ENCODE measurements around the gene ECT2L. TPM values are rescaled to one million over a fixed set of nuclear protein-coding genes. Genes with fewer than 3 reads are reported as not detected.

ECT2L gene
- total RNA-seq, 4 donors from 2014 or later: 0.13 to 0.56 (median 0.23) TPM; not detected in 1

DNA sequence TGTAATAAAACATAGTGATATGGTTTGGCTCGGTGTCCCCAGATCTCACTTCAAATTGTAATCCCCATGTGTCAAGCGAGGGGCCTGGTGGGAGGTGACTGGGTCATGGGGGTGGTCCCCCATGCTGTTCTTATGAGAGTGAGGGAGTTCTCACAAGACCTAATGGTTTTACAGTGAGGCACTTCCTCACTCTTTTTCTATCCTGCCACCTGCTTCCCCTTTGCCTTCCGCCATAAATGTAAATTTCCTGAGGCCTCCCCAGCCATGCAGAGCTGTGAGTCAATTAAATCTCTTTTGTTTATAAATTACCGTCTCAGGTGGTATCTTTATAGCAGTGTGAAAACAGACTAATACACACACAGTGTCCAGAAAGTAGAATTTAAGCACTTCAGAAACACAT is 113.6 kb downstream of the ECT2L start:
- Histone ChIP-seq H3K4me1 (no peaks in the 10 kb centered on the region), H3K4me3 (no peak overlapping the region), H3K27me3 (no peaks in the 10 kb centered on the region), H3K27ac (no peak overlapping the region), H3K9me3 (no peaks in the 10 kb centered on the region), H3K36me3 (peaks cover 92% of the 10 kb centered on the region)
- no peak for TF ChIP-seq POLR2A (IDR thresholded peaks at IDR 0.05)
- no peak for TF ChIP-seq EP300 (IDR thresholded peaks at IDR 0.05)
- TF ChIP-seq, protein P1, sequence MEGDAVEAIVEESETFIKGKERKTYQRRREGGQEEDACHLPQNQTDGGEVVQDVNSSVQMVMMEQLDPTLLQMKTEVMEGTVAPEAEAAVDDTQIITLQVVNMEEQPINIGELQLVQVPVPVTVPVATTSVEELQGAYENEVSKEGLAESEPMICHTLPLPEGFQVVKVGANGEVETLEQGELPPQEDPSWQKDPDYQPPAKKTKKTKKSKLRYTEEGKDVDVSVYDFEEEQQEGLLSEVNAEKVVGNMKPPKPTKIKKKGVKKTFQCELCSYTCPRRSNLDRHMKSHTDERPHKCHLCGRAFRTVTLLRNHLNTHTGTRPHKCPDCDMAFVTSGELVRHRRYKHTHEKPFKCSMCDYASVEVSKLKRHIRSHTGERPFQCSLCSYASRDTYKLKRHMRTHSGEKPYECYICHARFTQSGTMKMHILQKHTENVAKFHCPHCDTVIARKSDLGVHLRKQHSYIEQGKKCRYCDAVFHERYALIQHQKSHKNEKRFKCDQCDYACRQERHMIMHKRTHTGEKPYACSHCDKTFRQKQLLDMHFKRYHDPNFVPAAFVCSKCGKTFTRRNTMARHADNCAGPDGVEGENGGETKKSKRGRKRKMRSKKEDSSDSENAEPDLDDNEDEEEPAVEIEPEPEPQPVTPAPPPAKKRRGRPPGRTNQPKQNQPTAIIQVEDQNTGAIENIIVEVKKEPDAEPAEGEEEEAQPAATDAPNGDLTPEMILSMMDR (IDR thresholded peaks at IDR 0.05): no peak
- TF ChIP-seq POLR2AphosphoS5 (IDR thresholded peaks at IDR 0.05): no peak
- 93% methylated on average over 4 of the region's 4 CpGs for WGBS
- DNase-seq (ENCODE audit: low spot score in 2 of 2): no peak

DNA sequence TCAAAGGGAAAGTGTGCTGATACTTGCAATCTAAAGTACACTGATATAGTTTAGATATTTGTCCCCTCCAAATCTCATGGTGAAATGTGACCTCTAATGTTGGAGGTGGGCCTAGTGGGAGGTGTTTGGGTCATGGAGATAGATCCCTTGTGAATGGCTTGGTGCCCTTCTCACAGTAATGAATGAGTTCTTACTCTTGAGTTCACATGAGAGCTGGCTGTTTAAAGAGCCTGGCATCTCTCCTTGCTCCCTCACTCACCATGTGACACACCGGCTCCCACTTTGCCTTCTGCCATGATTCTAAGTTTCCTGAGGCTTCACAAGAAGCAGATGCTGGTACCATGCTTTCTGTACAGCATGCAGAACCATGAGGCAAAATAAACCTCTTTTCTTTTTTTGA is 114.1 kb downstream of the ECT2L start:
- Histone ChIP-seq H3K36me3 (peaks cover 92% of the 10 kb centered on the region), H3K9me3 (no peaks in the 10 kb centered on the region), H3K4me3 (no peak overlapping the region), H3K4me1 (no peaks in the 10 kb centered on the region), H3K27ac (no peak overlapping the region), H3K27me3 (no peaks in the 10 kb centered on the region)
- 87% methylated on average over 1 of the region's 1 CpG for WGBS
- TF ChIP-seq, protein P1 (IDR thresholded peaks at IDR 0.05): no peak
- no peak for TF ChIP-seq POLR2AphosphoS5 (IDR thresholded peaks at IDR 0.05)
- no peak for TF ChIP-seq EP300 (IDR thresholded peaks at IDR 0.05)
- TF ChIP-seq POLR2A (IDR thresholded peaks at IDR 0.05): no peak
- no peak for DNase-seq (ENCODE audit: low spot score in 2 of 2)

DNA sequence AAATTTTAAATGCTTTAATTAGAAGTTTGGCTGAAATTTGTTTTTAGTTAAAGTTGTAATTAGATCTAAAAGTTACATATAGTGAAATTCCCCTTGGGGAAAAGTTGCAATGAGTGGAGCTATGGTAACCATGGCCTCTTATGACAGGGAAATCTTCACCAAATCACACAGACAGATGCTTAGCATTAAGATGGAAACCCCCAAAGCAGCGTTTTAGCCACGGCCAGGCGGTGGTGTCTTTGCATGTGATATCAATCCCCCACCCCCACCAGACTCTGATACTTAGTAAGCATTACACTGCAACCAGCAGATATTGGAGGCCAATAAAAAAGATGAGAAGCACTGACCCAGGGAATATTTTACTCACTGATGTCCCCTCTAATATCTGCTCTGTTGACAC is 116.4 kb downstream of the ECT2L start:
- Histone ChIP-seq H3K27ac (no peak overlapping the region), H3K36me3 (peaks cover 91% of the 10 kb centered on the region), H3K27me3 (no peaks in the 10 kb centered on the region), H3K4me1 (no peaks in the 10 kb centered on the region), H3K4me3 (no peak overlapping the region), H3K9me3 (no peaks in the 10 kb centered on the region)
- no peak for TF ChIP-seq EP300 (IDR thresholded peaks at IDR 0.05)
- TF ChIP-seq, protein P1 (IDR thresholded peaks at IDR 0.05): no peak
- TF ChIP-seq POLR2AphosphoS5 (IDR thresholded peaks at IDR 0.05): no peak
- TF ChIP-seq POLR2A (IDR thresholded peaks at IDR 0.05): no peak
- 67% methylated on average over 3 of the region's 3 CpGs for WGBS
- DNase-seq (ENCODE audit: low spot score in 2 of 2): no peak

DNA sequence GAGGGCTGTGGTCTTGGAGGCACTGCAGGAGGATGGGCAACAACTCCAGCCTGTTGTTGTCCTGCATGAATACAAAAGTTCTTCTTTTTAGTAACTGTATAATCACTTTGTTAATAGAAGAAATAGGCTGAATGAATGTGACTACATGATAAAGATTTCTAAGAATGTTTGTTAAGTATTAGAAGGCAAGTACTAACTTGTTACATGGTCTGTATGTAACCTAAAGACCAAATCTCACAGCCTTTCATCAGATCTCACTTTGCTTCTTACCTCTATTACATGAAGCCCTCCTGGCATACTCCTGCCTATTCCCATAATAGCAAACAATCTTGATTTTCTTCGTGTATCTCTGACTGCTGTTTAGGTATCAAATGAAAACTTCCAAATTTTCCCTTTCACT is 118.8 kb downstream of the ECT2L start:
- H3K36me3 ChIP-seq: peaks cover 77% of the 10 kb centered on the region
- no peaks in the 10 kb centered on the region for H3K27me3 ChIP-seq
- H3K4me1 ChIP-seq: no peaks in the 10 kb centered on the region
- H3K4me3 ChIP-seq: no peak overlapping the region
- DNase-seq (ENCODE audit: low spot score in 2 of 2): no peak
- no peaks in the 10 kb centered on the region for H3K9me3 ChIP-seq
- TF ChIP-seq POLR2A (IDR thresholded peaks at IDR 0.05) (no peak), EP300 (IDR thresholded peaks at IDR 0.05) (no peak)
- TF ChIP-seq, protein P1 (IDR thresholded peaks at IDR 0.05): no peak
- H3K27ac ChIP-seq: no peak overlapping the region
- 45% methylated on average over 1 of the region's 1 CpG for WGBS

DNA sequence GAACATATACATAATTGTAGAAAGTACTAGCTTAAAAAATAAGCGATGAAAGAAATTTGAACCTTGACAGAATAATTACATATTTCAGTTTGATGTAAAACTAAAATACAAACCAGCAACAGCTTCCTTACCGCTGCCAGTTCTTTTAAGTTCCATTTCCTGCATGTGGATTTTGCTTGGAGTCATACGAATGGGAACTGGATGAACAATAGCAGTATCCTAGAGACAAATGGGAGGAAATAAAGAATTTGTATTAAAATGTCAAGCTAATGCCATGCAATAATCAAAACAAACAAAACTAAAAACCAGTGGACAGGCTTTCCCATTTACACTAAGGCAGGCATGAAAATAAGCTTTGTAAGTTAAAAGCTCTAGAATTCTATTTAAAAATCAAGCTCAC is 125.0 kb downstream of the ECT2L start:
- WGBS: 79% methylated on average over 3 of the region's 3 CpGs
- Histone ChIP-seq H3K27ac (no peak overlapping the region), H3K4me1 (no peaks in the 10 kb centered on the region), H3K36me3 (peaks cover 35% of the 10 kb centered on the region), H3K27me3 (no peaks in the 10 kb centered on the region), H3K4me3 (no peak overlapping the region), H3K9me3 (no peaks in the 10 kb centered on the region)
- TF ChIP-seq POLR2A (IDR thresholded peaks at IDR 0.05) (no peak), EP300 (IDR thresholded peaks at IDR 0.05) (no peak), POLR2AphosphoS5 (IDR thresholded peaks at IDR 0.05) (no peak)
- TF ChIP-seq, protein P1 (IDR thresholded peaks at IDR 0.05): no peak
- no peak for DNase-seq (ENCODE audit: low spot score in 2 of 2)

All from suprapubic skin (tissue), 4 donors.